ENCODE results near the gene C21orf91.
A peak's percentile ranks its signal among the peaks of the same experiment; 100 is the strongest.

Gene C21orf91

GRCh38 chr21:17819114-17819876 is at the start of gene C21orf91:
TSS of gene C21orf91 (minus strand) at chr21:17819356. CDS start at chr21:17818318, 1,038 bp downstream.
- in situ Hi-C loops (cut with MboI; ENCODE audit: low pct_unique_long_range_greater_than_20kb, low sequenced_read_pairs) = no loop called here
- peak; percentile 89 for DNase-seq

- no peak for DNase-seq
- in situ Hi-C loops (cut with MboI; ENCODE audit: low pct_unique_long_range_greater_than_20kb, low sequenced_read_pairs) = no loop called here
Observed at GRCh38 chr21:17866590-17866989, 47.4 kb upstream of the C21orf91 start.

GRCh38 chr21:17859661-17860060 is 40.5 kb upstream of the C21orf91 start:
- in situ Hi-C loops (cut with MboI; ENCODE audit: low pct_unique_long_range_greater_than_20kb, low sequenced_read_pairs) = no loop called here
- DNase-seq = no peak

GRCh38 chr21:17858747-17859146 is 39.6 kb upstream of the C21orf91 start:
- in situ Hi-C loops (cut with MboI; ENCODE audit: low pct_unique_long_range_greater_than_20kb, low sequenced_read_pairs) = no loop called here
- DNase-seq = no peak

DNA sequence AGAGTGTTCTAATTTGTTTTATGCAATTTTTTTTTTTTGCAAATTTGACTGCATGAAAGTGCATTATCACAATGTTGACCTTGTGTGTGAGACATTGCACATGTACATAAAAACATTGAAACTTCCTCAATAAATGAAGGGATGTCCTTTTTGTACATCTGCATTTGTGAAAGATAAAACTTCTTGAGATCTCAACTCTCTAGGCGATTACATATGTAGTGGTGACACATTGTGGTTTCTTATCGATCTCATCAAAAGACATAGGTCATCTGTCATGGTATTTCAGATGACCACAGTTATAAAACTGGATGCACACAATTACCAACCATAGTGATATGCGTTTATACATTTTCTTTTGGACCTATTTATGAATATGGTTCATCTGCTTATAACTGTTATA is 35.6 kb upstream of the C21orf91 start:
- DNase-seq = no peak

DNA sequence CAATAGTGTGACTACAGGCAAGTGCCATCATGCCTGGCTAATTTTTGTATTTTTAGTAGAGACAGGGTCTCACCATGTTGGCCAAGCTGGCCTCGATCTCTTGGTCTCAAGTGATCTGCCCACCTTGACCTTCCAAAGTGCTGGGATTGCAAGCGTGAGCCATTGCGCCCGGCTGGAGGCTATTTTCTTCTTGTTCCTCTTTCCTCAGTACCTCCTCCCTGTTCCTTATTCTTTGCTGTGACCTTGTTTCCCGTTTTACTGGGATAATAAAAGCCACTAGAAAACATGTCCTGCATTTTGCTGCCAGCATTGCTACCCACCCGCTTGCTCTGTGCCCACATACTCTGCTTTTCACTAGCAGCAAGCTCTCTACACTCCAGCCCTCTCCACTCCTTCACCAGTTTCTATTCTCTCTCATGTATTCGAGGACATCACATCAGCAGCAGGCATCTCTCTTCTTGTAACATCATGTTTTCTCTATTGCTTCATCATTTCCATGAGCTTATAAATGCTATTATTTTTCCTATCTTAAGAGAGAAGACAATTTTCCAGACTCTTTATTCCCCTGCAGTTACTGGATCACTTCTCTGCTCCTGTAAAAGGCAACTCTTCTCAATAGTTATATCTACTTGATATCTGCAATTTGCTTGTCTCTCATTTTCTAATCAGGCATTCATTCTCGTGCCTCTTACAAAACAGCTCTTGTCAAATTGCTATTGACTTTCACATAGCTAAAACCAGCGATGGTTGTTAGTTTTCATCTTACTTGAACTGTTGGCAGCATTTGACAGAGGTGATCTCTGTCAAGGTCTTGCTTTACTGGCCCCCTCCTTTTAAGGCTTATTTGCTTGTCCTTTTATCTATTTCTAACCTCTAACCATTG is 34.5 kb upstream of the C21orf91 start:
- peak; percentile 31 for DNase-seq
- in situ Hi-C loops (cut with MboI; ENCODE audit: low pct_unique_long_range_greater_than_20kb, low sequenced_read_pairs) = no loop called here

More for the DNA sequence above, 35.6 kb upstream of the C21orf91 start:
- in situ Hi-C loops (cut with MboI; ENCODE audit: low pct_unique_long_range_greater_than_20kb, low sequenced_read_pairs) = no loop called here

GRCh38 chr21:17848228-17848627 is 29.1 kb upstream of the C21orf91 start:
- in situ Hi-C loops (cut with MboI; ENCODE audit: low pct_unique_long_range_greater_than_20kb, low sequenced_read_pairs) = no loop called here
- no peak for DNase-seq

DNA sequence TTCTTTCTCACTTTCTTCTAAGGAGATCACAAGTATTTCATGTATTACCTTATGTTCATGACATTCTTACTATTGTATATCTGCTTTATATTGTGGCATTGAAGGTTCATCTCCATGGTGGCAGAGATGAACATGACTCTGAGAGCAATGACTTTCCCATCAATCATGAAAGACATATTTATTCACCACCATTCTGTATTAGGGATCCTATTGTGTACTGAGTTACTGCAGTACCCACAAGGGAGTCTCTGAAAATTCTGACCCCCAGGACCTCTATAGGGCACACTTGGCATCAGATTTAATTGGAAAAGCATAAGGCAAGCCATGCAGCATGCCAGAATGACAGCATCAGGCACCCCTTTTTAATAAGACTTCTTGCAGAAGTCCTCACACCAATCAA is 21.9 kb upstream of the C21orf91 start:
- in situ Hi-C loops (cut with MboI; ENCODE audit: low pct_unique_long_range_greater_than_20kb, low sequenced_read_pairs) = no loop called here
- DNase-seq = no peak

- in situ Hi-C loops (cut with MboI; ENCODE audit: low pct_unique_long_range_greater_than_20kb, low sequenced_read_pairs) = no loop called here
- no peak for DNase-seq
Observed at GRCh38 chr21:17834639-17835354, 15.6 kb upstream of the C21orf91 start.

- no peak for DNase-seq
- in situ Hi-C loops (cut with MboI; ENCODE audit: low pct_unique_long_range_greater_than_20kb, low sequenced_read_pairs) = no loop called here
Observed at GRCh38 chr21:17829472-17829871, 10.3 kb upstream of the C21orf91 start.

DNA sequence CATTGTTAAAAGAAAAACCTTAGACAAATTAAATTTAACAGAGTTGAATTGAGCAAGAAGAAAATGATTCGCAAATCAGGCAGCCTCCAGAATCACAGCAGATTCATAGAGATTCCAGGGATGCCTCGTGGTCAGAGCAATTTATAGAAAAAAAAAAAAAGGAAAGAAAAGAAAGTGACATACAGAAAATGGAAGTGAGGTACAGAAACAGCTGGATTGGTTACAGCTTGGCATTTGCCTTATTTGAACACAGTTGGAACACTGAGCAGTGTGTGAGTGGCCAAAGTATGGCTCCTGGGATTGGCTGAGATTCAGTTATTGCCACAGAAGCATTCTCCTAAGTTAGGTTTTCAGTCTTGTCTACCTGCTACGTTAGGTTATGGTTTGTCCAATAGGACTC is 9.1 kb upstream of the C21orf91 start:
- no peak for DNase-seq
- in situ Hi-C loops (cut with MboI; ENCODE audit: low pct_unique_long_range_greater_than_20kb, low sequenced_read_pairs) = no loop called here

DNA sequence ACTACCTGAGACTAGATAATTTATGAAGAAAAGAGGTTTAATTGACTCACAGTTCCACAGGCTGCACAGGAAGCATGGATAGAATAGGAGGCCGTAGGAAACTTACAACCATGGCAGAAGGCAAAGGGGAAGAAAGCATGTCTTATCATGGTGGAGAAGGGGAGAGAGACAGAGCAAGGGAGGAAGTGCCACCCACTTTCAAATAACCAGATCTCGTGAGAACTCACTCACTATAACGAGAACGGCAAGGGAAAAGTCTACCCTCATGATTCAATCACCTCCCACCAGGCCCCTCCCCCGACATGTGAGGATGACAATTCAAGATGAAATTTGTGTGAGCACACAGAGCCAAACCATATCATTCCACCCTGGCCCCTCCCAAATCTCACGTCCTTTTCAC is 4.7 kb upstream of the C21orf91 start:
- DNase-seq = peak; percentile 15
- in situ Hi-C loops (cut with MboI; ENCODE audit: low pct_unique_long_range_greater_than_20kb, low sequenced_read_pairs) = no loop called here

- DNase-seq = no peak
- in situ Hi-C loops (cut with MboI; ENCODE audit: low pct_unique_long_range_greater_than_20kb, low sequenced_read_pairs) = no loop called here
Observed at GRCh38 chr21:17821121-17821520, 2.0 kb upstream of the C21orf91 start.

DNA sequence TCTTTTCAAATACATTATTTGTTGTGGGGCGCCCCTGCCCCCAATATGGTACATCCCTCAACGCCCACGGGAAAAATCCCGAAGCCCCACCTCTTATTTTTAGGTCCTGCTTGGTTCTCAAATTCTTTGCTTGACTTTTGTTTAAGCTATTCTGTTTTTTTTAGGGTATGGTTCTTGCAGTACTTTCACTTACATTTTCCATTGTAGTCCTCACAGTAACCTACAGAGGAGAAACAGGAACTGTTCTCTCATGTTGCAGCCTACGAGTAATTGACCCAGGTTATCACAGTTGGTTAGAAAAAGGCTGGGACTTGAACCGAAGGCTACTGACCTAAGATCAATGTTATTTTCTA is 697 bp upstream of the C21orf91 start:
- in situ Hi-C loops (cut with MboI; ENCODE audit: low pct_unique_long_range_greater_than_20kb, low sequenced_read_pairs) = no loop called here
- peak; percentile 86 for DNase-seq

DNA sequence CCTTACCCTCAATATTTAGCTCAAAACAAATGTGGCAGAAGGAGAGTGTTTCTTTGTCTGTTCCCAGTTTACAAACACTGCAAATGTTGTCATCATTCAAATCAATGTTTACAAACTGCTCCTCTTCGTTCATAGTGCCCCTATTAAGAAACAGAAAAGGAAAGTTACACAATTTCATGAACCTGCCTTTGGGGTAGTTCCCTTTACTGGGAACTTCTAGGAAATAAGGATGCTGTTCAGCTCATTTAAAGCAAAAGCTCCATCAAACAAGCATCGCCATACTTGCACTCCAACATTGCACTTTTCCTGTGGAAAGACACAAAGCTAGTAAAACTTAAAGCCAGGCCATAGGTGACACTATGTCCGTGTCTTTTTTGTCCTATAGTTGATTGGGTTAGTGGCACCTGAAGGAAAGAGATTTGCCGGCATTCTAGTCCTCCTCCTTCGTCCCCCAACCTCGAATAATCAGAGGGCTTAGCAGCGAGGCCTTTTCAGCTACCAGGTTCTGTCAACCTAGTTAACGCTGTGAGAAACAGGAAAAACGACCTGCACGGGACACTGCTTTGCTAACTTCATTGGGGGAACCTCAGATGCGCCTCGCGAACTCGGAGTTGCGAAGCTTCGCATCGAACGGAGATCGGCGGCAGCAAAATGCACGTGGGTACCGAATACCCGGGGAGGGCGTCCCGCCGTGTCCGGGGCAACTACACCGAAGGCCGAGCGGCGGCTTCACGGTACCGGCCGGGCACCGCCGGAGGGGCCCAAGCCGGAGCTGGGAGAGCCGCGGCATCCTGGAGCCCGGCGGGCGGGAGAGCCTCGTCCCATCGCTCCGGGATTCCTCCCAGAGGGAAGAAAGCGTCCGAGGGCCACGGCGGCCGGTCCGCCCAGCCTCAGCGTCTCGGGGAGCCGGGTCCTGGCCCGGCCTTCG is 706 bp downstream of the C21orf91 start:
- in situ Hi-C loops (cut with MboI; ENCODE audit: low pct_unique_long_range_greater_than_20kb, low sequenced_read_pairs) = no loop called here
- DNase-seq = peak; percentile 40

GRCh38 chr21:17813353-17813752 is 5.8 kb downstream of the C21orf91 start:
- in situ Hi-C loops (cut with MboI; ENCODE audit: low pct_unique_long_range_greater_than_20kb, low sequenced_read_pairs) = no loop called here
- DNase-seq = no peak

- in situ Hi-C loops (cut with MboI; ENCODE audit: low pct_unique_long_range_greater_than_20kb, low sequenced_read_pairs) = no loop called here
- no peak for DNase-seq
Observed at GRCh38 chr21:17805966-17806365, 13.2 kb downstream of the C21orf91 start.

DNA sequence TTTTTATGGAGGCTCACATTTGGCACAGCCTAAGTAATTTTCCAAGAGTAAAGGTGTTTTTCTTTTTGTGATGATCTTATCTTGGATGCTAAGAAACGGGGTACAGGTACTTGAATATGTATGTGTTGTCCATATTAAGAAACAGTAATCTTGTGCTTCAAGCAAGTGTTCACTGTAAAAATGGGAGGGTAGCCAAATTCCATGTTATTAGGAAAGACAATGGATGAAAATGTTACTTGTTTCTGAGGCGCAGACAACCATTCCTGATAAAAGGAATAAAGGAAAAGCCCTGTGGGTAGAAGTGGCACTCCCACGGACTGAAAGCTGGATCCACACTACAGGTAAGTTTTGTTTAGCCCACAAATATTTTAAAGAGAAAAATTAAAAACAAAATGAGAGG is 15.6 kb downstream of the C21orf91 start:
- in situ Hi-C loops (cut with MboI; ENCODE audit: low pct_unique_long_range_greater_than_20kb, low sequenced_read_pairs) = no loop called here
- no peak for DNase-seq

DNA sequence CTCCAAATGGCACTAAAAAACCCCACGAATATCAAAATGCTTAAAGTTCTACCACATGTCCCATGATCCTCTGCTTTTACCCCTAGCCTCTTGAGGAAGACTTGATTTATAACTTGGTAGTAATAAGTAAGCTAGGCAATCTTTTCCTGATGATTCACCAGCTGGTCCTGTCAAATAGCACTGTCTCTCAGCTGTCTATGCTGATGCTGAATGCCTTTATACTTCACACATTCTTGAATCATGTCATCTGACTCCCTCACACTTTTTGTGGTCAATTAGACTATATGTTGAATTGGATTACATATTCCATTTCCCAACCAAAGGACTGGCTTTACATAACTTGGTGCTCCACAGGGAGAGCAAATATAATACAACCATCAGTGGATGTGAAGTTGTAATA is 16.6 kb downstream of the C21orf91 start:
- in situ Hi-C loops (cut with MboI; ENCODE audit: low pct_unique_long_range_greater_than_20kb, low sequenced_read_pairs) = no loop called here
- no peak for DNase-seq

All from KBM-7 (cell line).